Ascending aorta (tissue), 2 donors: Measurements from ENCODE around the gene ANKRD42. TPM values are rescaled to one million over a fixed set of nuclear protein-coding genes. Genes with fewer than 3 reads are reported as not detected.

Experiments
- DNase-seq, 2 donors: peaks; one replicate each; pipeline ENCODE4 v3.0.0-alpha.2; 2019; ENCODE audit warnings: low spot score in 2 of 2
- H3K27ac ChIP-seq, 2 donors: fragments of 200-600 bp; sonication (generic); one replicate each; pipeline ENCODE4 v1.5.1; 2016 to 2017; ENCODE audit warnings: mild to moderate bottlenecking in 1 of 2
- H3K27me3 ChIP-seq: fragments of 200-600 bp; sonication (generic); one replicate; pipeline ENCODE4 v1.5.1; 2017
- H3K36me3 ChIP-seq, 2 donors: fragments of 200-600 bp; sonication (generic); one replicate each; pipeline ENCODE4 v1.5.1; 2016
- H3K4me1 ChIP-seq, 2 donors: fragments of 200-600 bp; sonication (generic); one replicate each; pipeline ENCODE4 v1.5.1; 2016 to 2017; ENCODE audit warnings: mild to moderate bottlenecking in 1 of 2
- H3K4me3 ChIP-seq, 2 donors: fragments of 200-600 bp; sonication (generic); one replicate each; pipeline ENCODE4 v1.5.1; 2016 to 2017; ENCODE audit warnings: mild to moderate bottlenecking in 1 of 2
- H3K9me3 ChIP-seq, 2 donors: fragments of 200-600 bp; sonication (generic); one replicate each; pipeline ENCODE4 v1.5.1; 2016
- intact Hi-C: fragments of 100-400 bp; cut with DNase I; formaldehyde crosslinking; loops from one replicate; pipeline ENCODE4 v1.15.1; 2023
- total RNA-seq: library from RNA; depleted of rRNA; stranded (reverse); fragments of >200 nt; gene quantifications from one replicate; pipeline ENCODE4 v1.1.0, GENCODE V29; 2016
- TF ChIP-seq, protein P1 (sequence below), 3 experiments: fragments of 200-600 bp in 2 of 3; fragments of 450-650 bp in 1 of 3; sonication (generic) in 2 of 3; IDR thresholded peaks; one replicate each; pipeline ENCODE4 v1.5.1; 2016 to 2019; ENCODE audit warnings: antibody characterized with exemption in 3 of 3, mild to moderate bottlenecking in 1 of 3, moderate library complexity in 1 of 3

ANKRD42 gene
- total RNA-seq, 1 donor from 2014 or later = 25.1 TPM

DNA sequence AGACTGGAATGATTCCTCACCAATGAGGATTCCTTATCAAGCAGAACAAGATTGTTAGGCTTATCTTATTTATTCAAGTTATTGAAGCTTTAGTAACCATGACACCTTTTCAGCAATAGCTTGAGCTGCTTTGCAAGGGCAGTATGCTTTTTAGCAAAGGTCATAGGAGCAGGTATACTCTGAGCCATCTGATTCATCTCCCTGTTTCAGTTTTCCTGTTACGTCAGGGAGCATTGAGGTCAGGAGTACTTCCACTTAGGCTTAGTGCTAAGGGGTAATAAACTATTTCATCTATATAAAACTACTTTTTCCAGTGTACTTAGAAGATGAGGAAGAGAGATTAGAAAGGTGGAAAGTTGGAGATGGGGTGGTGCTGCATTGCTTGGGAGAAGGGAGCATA lies 17.7 kb upstream of the ANKRD42 start:
- Histone ChIP-seq H3K36me3 (peaks cover 61 to 75% of the 10 kb centered on the region in 2 donors), H3K27me3 (no peaks in the 10 kb centered on the region), H3K27ac (no peak overlapping the region), H3K4me3 (peak overlapping the region in 1 of 2 donors; percentile 13), H3K9me3 (no peaks in the 10 kb centered on the region), H3K4me1 (peaks cover 6 to 30% of the 10 kb centered on the region in 2 donors)
- DNase-seq = no peak
- intact Hi-C loops = no loop called here
- TF ChIP-seq, protein P1, sequence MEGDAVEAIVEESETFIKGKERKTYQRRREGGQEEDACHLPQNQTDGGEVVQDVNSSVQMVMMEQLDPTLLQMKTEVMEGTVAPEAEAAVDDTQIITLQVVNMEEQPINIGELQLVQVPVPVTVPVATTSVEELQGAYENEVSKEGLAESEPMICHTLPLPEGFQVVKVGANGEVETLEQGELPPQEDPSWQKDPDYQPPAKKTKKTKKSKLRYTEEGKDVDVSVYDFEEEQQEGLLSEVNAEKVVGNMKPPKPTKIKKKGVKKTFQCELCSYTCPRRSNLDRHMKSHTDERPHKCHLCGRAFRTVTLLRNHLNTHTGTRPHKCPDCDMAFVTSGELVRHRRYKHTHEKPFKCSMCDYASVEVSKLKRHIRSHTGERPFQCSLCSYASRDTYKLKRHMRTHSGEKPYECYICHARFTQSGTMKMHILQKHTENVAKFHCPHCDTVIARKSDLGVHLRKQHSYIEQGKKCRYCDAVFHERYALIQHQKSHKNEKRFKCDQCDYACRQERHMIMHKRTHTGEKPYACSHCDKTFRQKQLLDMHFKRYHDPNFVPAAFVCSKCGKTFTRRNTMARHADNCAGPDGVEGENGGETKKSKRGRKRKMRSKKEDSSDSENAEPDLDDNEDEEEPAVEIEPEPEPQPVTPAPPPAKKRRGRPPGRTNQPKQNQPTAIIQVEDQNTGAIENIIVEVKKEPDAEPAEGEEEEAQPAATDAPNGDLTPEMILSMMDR (IDR thresholded peaks at IDR 0.05) = no peak

DNA sequence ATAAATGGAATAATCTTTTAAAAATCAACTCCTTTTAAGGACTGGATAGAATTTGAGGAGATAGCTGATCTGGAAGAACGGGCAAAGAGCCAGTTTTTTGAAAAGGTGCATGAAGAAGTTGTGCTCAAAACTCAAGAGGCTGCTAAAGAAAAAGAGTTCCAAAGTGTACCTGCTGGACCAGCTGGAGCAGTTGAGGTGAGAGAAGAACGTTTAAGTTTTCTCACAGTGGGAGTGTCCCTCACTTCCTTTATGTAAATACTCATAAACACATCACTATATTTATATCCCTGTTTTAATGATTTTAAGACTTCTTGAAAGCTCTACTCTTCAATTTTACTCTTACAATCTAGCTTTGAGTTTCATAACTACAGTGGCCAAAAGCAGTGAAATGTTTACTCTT lies 11.7 kb upstream of the ANKRD42 start:
- H3K27me3 ChIP-seq = no peaks in the 10 kb centered on the region
- peaks cover 77 to 81% of the 10 kb centered on the region in 2 donors for H3K36me3 ChIP-seq
- no peaks in the 10 kb centered on the region for H3K4me1 ChIP-seq
- intact Hi-C loops = no loop called here
- DNase-seq = no peak
- TF ChIP-seq, protein P1 (IDR thresholded peaks at IDR 0.05) = no peak
- no peaks in the 10 kb centered on the region for H3K9me3 ChIP-seq
- no peak overlapping the region for H3K27ac ChIP-seq
- no peak overlapping the region for H3K4me3 ChIP-seq

DNA sequence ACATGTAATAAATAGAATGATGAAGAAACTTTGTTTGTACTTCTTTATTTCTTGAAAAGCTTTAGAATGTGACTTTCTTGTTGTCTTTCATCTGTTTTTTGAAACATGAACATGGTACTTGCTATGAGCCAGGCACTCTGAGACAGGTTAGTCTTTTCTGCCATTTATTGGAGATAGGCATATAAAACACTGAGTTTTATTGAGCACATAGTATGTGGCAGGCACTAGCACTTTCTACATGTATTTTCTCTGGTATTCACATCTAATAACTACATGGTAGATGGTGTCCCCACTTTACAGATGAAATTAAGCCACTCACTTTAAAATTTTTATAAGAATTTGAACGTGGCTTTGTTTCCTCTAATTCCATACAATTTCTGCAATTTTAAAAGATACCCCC lies 7.7 kb upstream of the ANKRD42 start:
- TF ChIP-seq, protein P1 (IDR thresholded peaks at IDR 0.05) = no peak
- intact Hi-C loops = no loop called here
- no peak overlapping the region for H3K27ac ChIP-seq
- no peak for DNase-seq
- H3K4me3 ChIP-seq = no peak overlapping the region
- peaks cover 65 to 69% of the 10 kb centered on the region in 2 donors for H3K36me3 ChIP-seq
- H3K4me1 ChIP-seq = no peaks in the 10 kb centered on the region
- no peaks in the 10 kb centered on the region for H3K9me3 ChIP-seq
- no peaks in the 10 kb centered on the region for H3K27me3 ChIP-seq

DNA sequence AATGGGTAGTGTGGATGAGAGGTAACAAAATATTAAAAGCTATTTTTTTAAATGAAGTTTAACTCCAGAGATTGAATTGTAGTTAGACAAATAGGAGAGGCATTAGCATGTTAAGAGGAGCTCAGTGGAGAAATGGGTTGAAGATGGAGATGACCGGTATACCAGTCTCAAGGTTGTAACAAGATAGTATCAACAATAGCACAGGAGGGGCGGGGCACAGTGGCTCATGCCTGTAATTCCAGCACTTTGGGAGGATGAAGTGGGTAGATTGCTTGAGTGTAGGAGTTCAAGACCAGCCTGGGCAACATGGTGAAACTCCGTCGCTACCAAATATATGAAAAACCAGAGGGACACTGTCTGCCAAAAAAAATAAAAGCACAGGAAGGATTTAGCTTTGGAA lies 6.0 kb upstream of the ANKRD42 start:
- H3K36me3 ChIP-seq = peaks cover 56 to 70% of the 10 kb centered on the region in 2 donors
- intact Hi-C loops = no loop called here
- DNase-seq = no peak
- TF ChIP-seq, protein P1 (IDR thresholded peaks at IDR 0.05) = no peak
- H3K4me3 ChIP-seq = no peak overlapping the region
- H3K27me3 ChIP-seq = no peaks in the 10 kb centered on the region
- H3K9me3 ChIP-seq = no peaks in the 10 kb centered on the region
- H3K4me1 ChIP-seq = peaks cover 0 to 6% of the 10 kb centered on the region in 2 donors
- H3K27ac ChIP-seq = no peak overlapping the region

DNA sequence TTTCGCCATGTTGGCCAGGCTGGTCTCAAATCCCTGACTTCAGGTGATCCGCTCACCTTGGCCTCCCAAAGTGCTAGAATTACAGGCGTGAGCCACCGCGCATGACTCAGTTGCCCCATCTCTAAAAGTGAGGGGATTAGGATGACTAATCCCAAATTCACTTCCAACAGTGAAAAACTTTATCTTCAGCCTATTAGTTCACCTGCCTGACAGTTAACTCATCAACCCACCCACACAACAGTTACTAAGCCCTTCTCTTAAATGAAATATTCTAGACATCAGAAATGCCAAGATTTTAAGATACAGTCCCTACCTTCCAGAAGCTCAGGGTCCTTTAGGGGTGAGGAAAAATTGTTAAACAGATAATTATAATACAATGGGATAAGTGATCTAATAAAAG lies 2.0 kb upstream of the ANKRD42 start:
- no peaks in the 10 kb centered on the region for H3K27me3 ChIP-seq
- no peak for DNase-seq
- H3K4me3 ChIP-seq = no peak overlapping the region
- peaks cover 28 to 42% of the 10 kb centered on the region in 2 donors for H3K36me3 ChIP-seq
- intact Hi-C loops = no loop called here
- no peaks in the 10 kb centered on the region for H3K9me3 ChIP-seq
- TF ChIP-seq, protein P1 (IDR thresholded peaks at IDR 0.05) = no peak
- H3K4me1 ChIP-seq = peaks cover 4 to 21% of the 10 kb centered on the region in 2 donors
- no peak overlapping the region for H3K27ac ChIP-seq

DNA sequence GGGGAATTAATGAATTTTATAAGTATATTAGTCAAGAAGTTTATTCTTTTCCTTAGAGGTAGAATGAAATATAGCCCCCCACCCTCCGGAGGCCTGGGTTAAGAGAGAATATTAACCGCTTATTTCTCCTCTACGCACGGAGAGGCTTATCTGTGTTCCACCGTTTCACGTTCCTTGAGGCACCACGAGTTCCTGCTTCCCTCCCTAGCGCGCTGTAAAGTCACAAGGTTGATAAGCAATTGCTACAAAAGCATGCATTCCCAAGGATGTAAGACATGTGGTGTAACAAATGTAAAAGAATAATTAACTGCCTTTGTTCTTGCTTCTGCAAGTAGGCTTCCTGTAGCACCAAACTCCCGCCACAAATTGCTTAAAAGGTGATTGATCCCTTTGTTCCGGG lies 1.5 kb upstream of the ANKRD42 start:
- no peak for DNase-seq
- TF ChIP-seq, protein P1 (IDR thresholded peaks at IDR 0.05) = no peak
- no peaks in the 10 kb centered on the region for H3K9me3 ChIP-seq
- H3K36me3 ChIP-seq = peaks cover 23 to 37% of the 10 kb centered on the region in 2 donors
- intact Hi-C loops = no loop called here
- peak overlapping the region; percentile 86 to 92 for H3K27ac ChIP-seq
- H3K27me3 ChIP-seq = no peaks in the 10 kb centered on the region
- H3K4me1 ChIP-seq = peaks cover 4 to 23% of the 10 kb centered on the region in 2 donors
- peak overlapping the region in 1 of 2 donors; percentile 73 for H3K4me3 ChIP-seq
